GM19193 (cell line): ENCODE data around the gene TFAP2A.

Experiments used
- POLR2A ChIP-seq: IDR thresholded peaks from 4 replicates; pipeline ENCODE4 v1.6.1; 2011; ENCODE audit not compliant: insufficient read depth, insufficient read length; ENCODE audit errors: extremely low read depth

The TFAP2A gene

DNA sequence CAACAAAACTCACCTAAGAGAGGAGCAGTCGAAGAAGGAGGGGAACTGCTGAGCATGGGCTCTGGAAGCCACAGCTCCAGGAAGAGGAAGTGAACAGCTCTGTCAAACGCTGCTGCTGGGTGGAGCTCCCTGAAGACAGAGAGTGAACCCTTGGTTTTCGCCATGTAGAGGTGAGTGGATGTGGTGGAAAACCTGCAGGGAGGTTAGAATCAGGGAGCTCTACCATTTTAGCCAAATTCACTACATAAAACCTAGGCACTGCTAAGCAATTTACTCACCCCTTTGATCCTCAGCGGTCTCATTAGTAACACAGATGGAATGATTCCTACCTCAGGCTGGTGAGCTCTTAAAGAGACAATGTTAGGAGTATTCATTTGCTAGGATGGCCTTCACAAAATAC is 19.4 kb upstream of the TFAP2A start:
- TF ChIP-seq POLR2A, result no peak

DNA sequence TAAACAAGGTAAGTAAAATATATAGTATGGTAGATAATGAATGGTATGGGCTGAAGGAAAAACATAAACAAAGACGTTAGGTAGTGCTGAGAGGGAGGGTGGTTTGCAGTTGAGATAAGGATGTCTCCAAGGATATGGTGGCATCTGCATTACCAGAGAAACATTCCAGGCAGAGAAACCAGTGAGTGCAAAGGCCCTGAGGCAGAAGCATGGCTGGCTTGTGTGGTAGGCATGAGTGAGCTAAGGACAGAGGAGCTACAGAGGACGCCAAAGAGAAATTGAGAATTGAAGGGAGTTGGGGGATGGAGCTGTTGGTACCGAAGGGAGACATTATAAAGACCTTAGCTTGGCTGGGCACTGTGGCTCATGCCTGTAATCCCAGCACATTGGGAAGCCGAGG is 18.4 kb upstream of the TFAP2A start:
- no peak for TF ChIP-seq POLR2A

DNA sequence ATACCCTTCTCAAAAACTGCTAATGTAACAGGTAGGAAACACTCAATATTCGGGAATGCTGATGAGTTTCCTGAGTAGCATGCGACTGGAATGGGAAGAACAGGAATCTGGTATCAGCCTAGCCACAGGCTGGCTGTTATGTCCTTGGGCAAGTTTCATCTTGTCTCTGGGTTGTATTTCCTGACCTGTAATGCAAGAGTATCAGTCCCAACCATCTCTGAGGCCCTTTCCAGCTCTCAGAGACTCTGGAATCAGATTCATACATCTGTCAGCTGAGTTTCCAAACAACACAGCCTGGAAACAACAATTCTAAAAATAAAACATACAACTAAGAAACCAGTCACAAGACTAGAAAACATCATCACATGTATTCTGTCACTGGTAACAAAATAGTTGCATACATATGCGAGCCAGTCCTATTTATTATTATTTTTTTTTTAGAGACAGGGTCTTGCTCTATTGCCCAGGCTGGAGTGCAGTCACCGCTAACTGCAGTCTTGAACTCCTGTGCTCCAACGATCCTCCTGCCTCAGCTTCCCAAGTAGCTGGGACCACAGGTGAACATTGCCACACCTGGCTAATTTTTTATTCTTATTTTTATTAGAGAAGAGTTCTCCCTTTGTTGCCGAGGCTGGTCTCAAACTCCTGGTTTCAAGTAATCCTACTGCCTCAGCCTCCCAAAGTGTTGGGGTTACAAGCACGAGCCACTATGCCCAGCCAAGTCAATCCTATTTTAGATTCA is 16.7 kb upstream of the TFAP2A start:
- TF ChIP-seq POLR2A, result no peak

DNA sequence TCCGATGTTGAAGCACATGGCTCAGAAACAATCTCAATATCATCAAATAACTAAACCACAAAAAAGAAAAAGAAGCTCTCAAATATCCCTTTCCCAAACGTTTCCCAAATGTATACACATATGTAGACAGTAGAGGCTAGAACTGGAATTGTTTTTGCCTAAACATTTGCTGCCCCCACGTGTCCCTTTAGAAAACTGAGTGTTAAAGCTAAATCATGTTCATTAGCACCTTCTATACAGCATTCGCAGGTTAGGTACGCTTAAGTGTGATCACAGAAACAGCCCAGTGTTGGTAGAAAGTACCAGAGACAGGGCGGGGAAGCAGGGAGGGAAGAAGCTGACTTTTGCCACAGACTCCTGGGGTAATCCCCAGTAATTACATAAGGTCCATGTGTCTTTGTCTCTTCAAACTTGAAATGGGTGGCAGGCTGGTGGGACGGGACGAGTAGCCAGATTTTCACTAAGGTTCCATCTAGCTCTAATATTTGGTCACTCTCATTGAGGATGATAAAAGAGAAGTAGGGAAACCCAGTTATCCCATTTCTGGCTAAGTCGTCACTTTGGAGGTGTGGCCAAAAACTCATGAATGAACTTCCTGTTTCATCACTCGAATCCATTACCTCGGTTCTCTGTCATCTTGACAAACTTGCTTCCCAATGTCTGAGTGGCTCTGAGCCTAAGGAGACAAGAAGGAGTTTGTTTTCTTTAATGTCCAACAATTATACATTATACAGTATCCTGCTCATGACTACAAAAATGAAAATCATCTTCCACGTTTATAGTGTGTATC is 15.0 kb upstream of the TFAP2A start:
- no peak for TF ChIP-seq POLR2A

DNA sequence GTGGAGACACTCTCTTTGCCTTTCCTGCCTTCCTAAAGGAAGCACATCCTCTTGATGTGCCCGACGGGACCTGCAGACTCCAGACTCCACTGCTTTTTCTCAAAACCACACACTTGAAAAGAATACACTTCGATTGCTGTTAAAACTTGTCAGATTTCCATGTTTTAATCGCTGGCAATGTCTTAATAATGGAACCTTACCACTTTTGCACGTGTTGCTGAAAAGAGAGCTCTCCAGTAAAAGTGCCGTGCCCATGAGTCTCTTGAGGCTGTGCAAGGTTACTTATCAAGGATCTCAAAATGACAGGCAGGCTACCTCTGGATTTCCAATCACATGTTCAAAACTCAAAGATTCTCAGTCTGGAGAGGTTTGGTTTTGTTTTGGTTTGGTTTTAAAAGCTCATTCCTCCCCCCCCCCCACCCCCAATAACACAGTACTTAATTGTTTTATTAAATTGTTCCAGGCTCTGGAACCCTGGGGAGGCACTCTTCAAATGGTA is 12.0 kb upstream of the TFAP2A start:
- no peak for TF ChIP-seq POLR2A

DNA sequence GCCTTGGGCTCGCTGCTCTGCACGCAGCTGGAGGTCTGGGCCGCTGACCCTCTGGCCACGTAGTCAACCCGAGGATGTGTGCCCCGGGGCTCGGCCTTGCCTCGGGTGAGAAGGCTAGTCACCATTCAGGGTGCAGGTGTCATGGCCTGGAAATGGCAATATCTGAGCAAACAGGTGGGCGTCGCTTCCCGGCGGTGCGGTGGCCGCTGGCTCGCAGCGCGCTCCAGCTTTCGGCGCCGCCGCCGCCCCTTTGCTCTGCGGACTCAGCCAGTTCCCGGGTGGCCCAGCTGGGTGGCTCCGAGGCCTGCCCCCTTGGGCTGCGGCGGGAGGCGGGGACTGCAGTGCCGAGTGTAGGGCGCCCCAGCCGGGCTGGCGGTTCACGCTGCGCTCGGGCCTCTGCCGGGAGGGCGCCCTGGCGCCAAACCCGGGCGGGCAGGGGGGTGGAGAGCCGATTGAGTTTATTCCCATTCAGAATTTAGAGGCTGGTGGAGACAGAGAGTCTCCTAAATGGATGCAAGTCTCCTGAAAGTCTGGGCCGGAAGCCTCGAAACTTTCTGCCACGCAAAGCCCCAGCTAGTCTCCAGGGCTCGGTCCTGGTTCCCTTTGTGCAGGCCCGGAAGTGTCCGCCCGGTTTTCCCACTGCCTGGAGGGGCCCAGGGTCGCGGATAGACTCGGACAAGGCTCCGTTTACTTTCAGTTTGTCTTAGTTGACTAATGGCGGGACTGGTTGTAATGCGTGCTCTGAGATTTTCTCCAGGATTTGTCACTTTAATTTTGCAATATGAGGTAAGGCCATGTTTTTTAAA is 11.3 kb upstream of the TFAP2A start:
- TF ChIP-seq POLR2A, result peak; percentile 45

DNA sequence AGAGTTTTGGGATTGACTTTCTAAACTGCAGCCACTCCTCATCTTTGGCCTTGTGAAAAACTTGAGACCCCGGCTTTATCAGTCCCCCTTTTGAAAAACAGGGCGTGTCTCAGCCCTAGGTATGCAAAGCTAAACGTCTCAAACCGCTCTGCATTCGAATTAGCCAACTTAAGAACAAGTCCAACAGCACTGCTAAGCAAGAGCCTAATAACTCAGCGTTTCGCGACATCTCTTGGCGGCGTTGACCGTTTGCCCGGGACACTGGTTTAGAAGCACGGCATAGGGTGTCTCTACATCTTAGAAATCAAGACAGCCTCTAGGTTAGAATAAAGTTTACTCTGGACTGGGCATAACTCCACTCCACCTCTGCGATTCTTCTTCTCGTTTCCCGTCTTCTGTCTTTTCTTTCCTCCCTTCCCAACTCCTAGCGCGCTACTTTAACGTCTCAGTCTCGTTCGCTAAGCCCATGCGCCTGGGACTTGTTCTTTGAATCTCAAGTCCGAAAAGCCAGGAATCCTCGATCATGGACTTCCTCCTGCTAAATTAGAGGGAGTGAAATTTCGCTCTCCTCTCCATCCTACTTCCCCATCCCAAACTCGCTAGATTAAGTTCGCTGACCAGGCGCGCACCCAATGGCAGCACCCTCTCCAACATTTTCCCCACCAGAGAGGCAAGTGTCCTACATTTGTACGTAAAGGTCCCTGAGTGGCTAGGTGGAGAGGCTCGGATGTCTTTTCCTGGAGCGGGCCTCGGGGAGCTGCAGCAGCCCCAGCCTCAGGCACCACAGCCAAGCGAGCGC is 10.5 kb upstream of the TFAP2A start:
- TF ChIP-seq POLR2A, result no peak

DNA sequence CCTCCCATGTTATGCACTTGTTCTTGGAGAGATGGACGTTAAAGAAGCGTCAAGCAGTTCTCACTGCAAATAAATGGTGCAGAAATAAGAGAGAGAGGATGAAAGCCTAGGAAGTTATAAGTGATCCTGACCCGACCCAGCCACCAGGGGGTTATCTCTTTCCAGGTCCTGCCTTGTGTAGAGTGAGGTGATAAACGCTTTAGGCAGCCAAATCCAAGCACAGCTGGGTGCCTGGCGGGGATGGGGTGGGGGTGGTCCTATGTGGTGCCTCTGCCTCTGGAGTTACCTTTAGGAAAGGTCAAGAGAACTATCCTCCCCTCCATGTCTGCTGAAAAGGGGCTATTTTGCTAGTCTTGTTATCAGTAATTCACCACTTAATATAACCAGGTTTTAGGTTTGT is 9.2 kb upstream of the TFAP2A start:
- no peak for TF ChIP-seq POLR2A

DNA sequence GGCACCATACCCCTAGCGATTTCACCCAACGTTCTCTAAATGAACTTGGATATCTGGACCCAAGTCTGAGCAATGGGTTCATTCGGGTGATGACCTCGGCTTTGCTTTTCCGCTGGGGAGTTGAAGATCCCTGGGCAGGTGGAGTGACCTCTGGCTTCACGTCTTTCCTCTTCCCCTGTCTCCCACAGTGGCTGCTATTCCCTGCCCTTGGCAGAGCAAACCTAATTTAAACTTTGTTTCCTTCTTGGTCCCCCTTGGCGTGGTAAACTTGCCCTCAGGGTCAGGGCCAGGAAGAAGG is 7.8 kb upstream of the TFAP2A start:
- no peak for TF ChIP-seq POLR2A

DNA sequence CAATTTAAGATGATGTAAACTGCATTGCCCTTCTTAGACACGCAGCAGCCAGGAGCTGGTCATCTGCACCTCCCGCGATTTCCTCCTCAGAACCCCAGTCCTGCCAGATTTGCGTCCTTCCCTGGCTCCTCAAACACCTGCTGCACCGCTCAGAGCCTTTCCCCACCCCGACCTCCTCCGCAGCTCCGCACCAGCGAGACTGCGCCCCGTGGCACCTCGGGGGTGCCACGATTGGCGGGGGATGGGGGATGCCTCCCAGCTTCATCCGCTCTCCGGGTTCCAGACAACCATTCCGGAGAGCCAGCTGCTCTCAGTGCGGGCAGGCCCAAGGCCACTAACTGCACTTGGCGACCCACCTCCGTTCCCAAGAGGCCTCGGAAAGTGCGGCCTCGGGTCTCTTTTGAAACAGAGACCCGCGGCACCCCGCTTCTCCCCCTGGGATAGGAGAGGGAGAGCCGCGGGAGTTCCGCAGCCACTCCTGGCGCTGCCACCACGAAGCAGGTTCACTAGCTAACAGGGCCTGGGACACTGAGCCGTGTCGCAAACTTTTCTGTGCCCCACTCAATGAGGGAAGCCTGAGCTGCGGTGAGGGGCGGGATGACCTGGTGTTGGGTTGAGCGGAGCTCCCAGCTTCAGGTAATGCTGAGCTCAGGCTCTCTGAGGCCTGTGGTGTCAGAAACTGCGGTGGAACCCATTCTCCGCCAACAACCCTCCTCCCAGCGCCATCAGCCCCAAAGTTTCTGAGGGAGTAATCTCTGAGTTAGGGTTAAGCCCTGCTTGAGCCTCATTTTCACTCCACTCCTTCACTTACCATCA is 7.3 kb upstream of the TFAP2A start:
- TF ChIP-seq POLR2A, result no peak

DNA sequence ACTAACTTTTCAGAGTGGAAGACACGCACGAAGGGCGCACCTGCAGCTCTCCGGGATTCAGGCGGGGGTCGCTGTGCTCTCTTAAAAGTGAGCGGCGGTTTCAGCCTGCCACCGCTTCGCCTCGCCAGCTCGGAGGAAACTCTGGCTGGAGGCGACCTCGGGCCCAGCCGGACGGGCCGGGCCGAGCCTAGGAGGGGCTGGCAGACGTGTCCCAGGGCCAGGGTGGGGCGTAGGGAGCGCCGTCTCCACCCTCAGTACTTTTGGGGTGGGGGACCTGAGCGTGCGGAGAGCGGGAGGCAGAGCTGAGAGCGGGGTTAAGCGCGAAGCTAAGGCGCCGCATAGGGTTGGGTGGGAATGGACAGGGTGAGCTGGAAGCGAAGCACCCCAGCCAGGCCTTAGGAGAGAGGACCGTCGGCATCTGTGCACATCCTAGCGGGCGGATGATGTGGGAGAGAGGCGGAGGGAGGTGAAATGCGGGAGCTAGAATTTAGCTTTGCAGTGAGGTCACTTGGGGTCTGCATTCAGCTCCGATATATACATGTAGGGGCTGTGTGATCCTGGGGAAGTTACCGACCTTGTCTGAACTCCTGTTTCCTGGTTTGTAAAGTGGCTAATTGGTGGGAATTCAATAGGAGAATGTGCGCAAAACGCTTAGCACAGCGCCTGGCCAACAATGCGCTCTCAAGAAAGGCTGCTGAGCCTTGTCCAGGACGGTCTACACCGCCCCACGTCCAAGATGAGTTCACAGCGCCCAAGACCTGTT is 6.5 kb upstream of the TFAP2A start:
- no peak for TF ChIP-seq POLR2A

DNA sequence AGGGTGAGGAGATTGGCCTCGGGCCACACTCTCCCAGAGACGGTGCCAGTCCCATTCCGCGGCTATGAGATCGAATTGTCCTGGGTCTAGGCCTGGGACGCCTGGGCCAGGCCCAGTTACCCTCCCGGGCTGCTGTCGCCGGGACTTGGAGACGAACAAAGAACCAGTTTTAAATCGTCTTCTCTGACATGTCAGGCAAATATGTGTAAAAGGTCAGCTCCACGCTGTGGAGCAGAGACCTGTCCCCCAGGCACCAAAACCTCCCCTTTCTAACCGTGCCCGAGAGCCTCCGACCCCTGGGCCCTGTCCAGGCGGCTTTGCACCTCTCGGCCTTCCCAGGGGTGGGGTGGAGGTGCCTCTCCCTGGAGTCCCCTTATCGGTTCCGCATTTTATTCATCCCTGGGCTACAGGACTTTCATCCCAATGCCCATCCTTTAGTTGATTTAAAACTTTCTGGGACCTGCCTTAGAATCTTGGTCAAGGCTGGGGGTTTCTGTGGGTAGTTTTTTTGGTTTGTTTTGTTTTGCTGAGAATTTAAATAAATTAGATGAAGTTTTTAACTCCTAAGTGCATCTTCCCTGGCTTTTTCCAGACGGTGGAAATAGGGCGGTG is 5.8 kb upstream of the TFAP2A start:
- no peak for TF ChIP-seq POLR2A
